Stomach (tissue), 4 donors: ENCODE results near the gene TCF12.

Source experiments
- CTCF ChIP-seq, 7 experiments: fragments of 450-650 bp in 4 of 7; fragments of 200-600 bp in 3 of 7; sonication (generic) in 3 of 7; IDR thresholded peaks; one replicate each; pipeline ENCODE4 v1.5.1; 2016 to 2019; ENCODE audit warnings: antibody characterized with exemption in 7 of 7, control low read depth in 2 of 7, mild to moderate bottlenecking in 1 of 7
- EP300 ChIP-seq: sonication (generic); formaldehyde crosslinking; IDR thresholded peaks from one replicate; pipeline ENCODE4 v1.6.1; 2017; ENCODE audit warnings: antibody characterized with exemption
- POLR2A ChIP-seq, 4 donors: fragments of 450-650 bp; IDR thresholded peaks; one replicate each; pipeline ENCODE4 v1.6.1; 2016; ENCODE audit warnings: antibody characterized with exemption in 4 of 4, control low read depth in 2 of 4, mild to moderate bottlenecking in 1 of 4, moderate library complexity in 1 of 4
- POLR2AphosphoS5 ChIP-seq, 3 donors: sonication (generic); formaldehyde crosslinking; IDR thresholded peaks; one replicate each; pipeline ENCODE4 v1.6.1; 2016; ENCODE audit warnings: antibody characterized with exemption in 3 of 3

GRCh38 chr15:57035664-57036063 is 117.2 kb downstream of the TCF12 start:
- no peak for TF ChIP-seq CTCF (IDR thresholded peaks at IDR 0.05)
- no peak for TF ChIP-seq POLR2AphosphoS5 (IDR thresholded peaks at IDR 0.05)
- TF ChIP-seq POLR2A (IDR thresholded peaks at IDR 0.05) = no peak
- TF ChIP-seq EP300 = no peak
